Ectodermal cell (in vitro differentiated cells): Measurements from ENCODE around the gene FBXW4.

ENCODE experiments used
- H3K27ac ChIP-seq: 2 replicates; pipeline ENCODE4 v1.7.0; 2013; ENCODE audit warnings: mild to moderate bottlenecking, low read depth, low read length; ENCODE audit not compliant: insufficient read depth, poor library complexity, severe bottlenecking
- H3K27me3 ChIP-seq: 2 replicates; pipeline ENCODE4 v1.7.0; 2013; ENCODE audit warnings: mild to moderate bottlenecking, low read length; ENCODE audit not compliant: insufficient read depth, control insufficient read depth, poor library complexity, severe bottlenecking
- H3K36me3 ChIP-seq: one replicate; pipeline ENCODE4 v1.7.0; 2013; ENCODE audit warnings: low read length; ENCODE audit not compliant: control insufficient read depth, insufficient read depth
- H3K4me1 ChIP-seq: one replicate; pipeline ENCODE4 v1.7.0; 2013; ENCODE audit warnings: low read length; ENCODE audit not compliant: control insufficient read depth, insufficient read depth
- H3K4me3 ChIP-seq: 2 replicates; pipeline ENCODE4 v1.7.0; 2013; ENCODE audit warnings: low read depth, low read length, control low read depth; ENCODE audit not compliant: insufficient read depth
- H3K9me3 ChIP-seq: 2 replicates; pipeline ENCODE4 v1.7.0; 2013; ENCODE audit warnings: mild to moderate bottlenecking, low read length, moderate library complexity; ENCODE audit not compliant: control insufficient read depth
- WGBS, 2 experiments: methylation state at CpG; one replicate each; pipeline ENCODE4 v1.1.7; 2013; ENCODE audit warnings: missing lambda C conversion rate in 2 of 2; 5-methylcytosine and 5-hydroxymethylcytosine counted together

FBXW4 gene

DNA sequence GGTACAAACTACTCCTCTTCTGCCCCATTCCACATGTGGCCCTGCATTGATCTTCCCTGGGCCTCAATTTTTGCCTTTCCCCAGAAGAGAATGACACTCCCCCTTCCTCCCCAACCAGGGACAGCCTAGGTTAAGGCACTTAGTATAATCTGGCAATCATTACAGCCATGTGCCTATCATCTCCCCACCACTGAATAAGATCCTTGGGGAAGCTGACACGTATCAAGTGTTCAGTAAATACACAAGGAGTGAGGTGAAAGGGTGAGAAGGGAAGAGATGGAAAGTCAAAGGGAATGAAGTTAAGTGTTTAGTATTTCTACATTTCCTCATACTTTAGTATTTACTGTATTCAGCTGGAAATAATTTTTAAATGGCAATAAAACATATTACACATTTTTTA lies 31.9 kb downstream of the FBXW4 start:
- H3K27ac ChIP-seq, result no peak overlapping the region
- no peaks in the 10 kb centered on the region for H3K27me3 ChIP-seq
- WGBS, 2 experiments, result 90% methylated on average over 1 of the region's 1 CpG; no CpG with 5 or more reads in 1 of the 2 experiments

DNA sequence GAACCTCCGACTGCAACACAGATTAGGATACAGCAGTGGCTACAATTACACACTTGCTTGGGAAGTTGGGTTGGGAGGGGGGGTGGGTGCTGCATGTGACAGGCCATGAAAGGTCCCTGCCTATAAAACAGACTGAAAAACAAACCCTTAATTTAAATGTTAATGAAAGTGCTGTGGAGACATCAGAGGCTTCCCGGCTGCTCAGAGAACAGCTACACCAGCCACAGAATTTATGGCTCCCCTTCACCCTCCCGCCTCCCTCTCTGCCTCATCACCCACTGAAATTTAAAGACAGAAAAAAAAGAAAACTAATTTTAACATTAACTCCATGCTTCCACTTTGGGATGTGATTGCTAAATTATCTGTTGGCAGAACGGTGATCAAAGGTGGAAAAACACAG lies 34.7 kb downstream of the FBXW4 start:
- Histone ChIP-seq H3K27ac (no peak overlapping the region), H3K27me3 (no peaks in the 10 kb centered on the region), H3K4me1 (peaks cover 17% of the 10 kb centered on the region), H3K36me3 (no peaks in the 10 kb centered on the region), H3K4me3 (no peak overlapping the region), H3K9me3 (no peaks in the 10 kb centered on the region)
- WGBS, 2 experiments, result 13 to 20% methylated on average over 3 to 4 of the region's 4 CpGs

More for the DNA sequence above, 31.9 kb downstream of the FBXW4 start:
- peaks cover 28% of the 10 kb centered on the region for H3K4me1 ChIP-seq
- no peak overlapping the region for H3K4me3 ChIP-seq
- H3K36me3 ChIP-seq, result no peaks in the 10 kb centered on the region
- H3K9me3 ChIP-seq, result no peaks in the 10 kb centered on the region

DNA sequence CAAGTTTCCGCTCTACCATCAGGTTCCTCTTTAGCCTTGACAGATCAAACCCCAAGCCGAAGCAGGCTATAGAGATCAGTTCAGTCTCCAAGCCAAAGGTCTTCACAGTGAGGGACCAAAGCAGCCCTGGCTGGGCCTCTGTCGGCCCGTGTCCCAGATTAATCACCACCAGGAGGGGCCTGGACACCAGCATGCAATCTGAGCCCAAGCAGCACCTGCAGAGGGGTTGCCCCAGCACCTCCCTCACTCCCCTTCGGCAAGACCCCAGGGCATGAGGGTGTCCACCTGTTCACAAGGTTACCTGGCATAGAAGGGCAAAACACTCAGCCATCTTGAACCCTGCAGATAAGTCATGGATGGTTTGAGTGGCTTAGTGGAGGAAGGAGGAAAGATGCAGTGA lies 36.0 kb downstream of the FBXW4 start:
- H3K36me3 ChIP-seq, result no peaks in the 10 kb centered on the region
- peaks cover 17% of the 10 kb centered on the region for H3K4me1 ChIP-seq
- H3K4me3 ChIP-seq, result no peak overlapping the region
- no peaks in the 10 kb centered on the region for H3K9me3 ChIP-seq
- 92% methylated on average over 5 of the region's 5 CpGs for WGBS, 2 experiments
- H3K27ac ChIP-seq, result no peak overlapping the region
- H3K27me3 ChIP-seq, result no peaks in the 10 kb centered on the region

DNA sequence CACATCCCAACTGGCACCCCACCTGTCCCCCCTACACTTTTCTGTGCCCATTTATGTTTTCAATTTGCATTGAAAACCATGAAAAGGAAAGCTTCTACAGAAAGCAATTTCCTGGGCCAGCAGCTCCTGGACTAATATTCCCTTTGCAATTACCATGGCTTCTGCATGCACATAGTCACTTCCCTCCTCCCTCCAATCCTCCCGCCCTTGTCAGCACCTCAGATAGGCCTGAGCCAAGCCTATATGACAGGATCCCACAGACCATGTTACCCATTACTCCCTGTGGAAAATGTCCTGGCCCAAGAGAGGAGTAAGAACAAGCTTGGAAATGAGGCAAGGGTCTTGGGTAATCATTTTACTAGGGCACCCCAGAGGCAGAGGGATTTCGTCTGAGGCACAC lies 38.1 kb downstream of the FBXW4 start:
- no peaks in the 10 kb centered on the region for H3K27me3 ChIP-seq
- H3K4me3 ChIP-seq, result no peak overlapping the region
- no peaks in the 10 kb centered on the region for H3K9me3 ChIP-seq
- peaks cover 28% of the 10 kb centered on the region for H3K4me1 ChIP-seq
- WGBS, 2 experiments, result 89 to 94% methylated on average over 2 of the region's 2 CpGs
- H3K36me3 ChIP-seq, result no peaks in the 10 kb centered on the region
- H3K27ac ChIP-seq, result no peak overlapping the region

DNA sequence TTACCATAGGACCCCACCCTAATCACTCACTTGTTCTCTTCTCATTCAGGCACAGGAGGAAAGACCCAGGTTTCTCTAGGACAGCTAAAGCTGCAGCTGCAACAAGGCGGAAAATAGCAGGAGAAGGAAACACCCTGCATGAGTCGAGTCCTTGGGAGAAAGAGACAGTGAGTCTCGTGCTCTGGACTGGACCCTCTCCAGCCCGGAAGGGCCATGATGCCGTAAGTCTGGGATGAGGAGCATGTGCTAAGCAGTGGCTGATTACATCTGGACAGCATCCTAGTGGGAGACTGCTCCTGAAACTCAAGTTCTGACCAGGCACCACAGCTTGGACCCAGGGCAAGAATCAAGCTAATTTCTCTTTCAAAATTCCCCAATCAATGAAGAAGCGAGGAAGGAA lies 39.4 kb downstream of the FBXW4 start:
- whole genome bisulfite sequencing, 2 experiments, result 76 to 78% methylated on average over 6 of the region's 6 CpGs
- peaks cover 29% of the 10 kb centered on the region for H3K4me1 ChIP-seq
- H3K4me3 ChIP-seq, result no peak overlapping the region
- no peaks in the 10 kb centered on the region for H3K27me3 ChIP-seq
- H3K9me3 ChIP-seq, result no peaks in the 10 kb centered on the region
- no peak overlapping the region for H3K27ac ChIP-seq
- no peaks in the 10 kb centered on the region for H3K36me3 ChIP-seq

DNA sequence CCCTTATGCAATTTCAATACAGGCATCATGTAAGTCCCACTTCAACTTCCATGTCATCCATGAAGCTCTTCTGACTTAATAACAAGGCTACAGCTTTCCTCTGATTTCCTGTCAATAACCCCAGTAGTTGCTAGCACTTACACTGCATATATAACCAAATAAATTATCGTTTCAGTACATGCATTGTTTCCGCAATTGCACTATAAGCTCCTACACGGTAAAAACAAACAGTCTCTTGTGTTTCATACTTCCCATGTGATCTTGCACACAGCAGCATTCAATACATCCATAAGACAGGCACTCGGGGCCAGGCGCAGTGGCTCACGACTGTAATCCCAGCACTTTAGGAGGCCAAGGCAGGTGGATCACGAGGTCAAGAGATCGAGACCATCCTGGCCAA lies 41.4 kb downstream of the FBXW4 start:
- no peaks in the 10 kb centered on the region for H3K9me3 ChIP-seq
- no peak overlapping the region for H3K4me3 ChIP-seq
- no peak overlapping the region for H3K27ac ChIP-seq
- no peaks in the 10 kb centered on the region for H3K36me3 ChIP-seq
- WGBS, 2 experiments, result 90 to 94% methylated on average over 8 of the region's 8 CpGs
- H3K4me1 ChIP-seq, result peaks cover 31% of the 10 kb centered on the region
- no peaks in the 10 kb centered on the region for H3K27me3 ChIP-seq

DNA sequence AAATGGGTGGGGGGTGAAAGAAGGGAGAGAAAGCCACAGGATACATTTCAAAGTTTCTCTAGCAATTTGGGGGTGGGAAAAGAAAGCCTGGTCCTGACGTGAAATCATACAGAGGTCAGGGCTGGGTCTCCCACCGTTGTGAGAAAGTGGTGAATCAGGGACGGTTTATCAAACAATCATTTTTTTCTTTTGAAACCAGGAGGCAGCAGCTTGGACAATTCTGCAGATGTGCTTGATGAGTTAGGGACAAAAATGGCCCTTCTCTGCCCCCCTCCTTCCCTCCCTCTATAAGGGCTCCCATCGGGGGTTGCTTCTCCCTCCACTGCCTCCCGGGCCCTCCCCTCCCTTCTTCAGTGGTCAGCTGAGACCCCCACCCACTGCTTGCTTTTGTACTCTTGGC lies 43.6 kb downstream of the FBXW4 start:
- H3K27ac ChIP-seq, result peak overlapping the region; percentile 47
- WGBS, 2 experiments, result 46 to 47% methylated on average over 5 of the region's 5 CpGs

DNA sequence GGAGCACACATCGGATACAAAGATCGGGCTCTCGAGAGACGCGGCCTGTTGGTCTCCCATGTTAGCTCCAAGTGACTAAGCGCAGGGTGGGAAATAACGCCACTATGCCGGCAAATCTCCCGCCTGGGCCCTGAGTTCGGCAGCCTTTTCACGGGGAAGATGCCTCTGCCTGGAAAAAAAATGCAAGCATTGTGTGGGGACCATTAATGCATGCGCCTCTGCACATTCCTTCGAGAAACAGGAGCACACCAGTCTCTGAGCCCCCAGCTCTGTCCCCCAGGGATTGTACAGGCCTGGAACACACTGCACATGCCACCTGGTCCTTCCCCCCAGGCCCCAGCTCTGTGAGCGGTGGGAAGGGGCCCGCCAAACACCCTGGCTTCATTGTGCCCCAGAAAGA lies 44.1 kb downstream of the FBXW4 start:
- Histone ChIP-seq H3K36me3 (no peaks in the 10 kb centered on the region), H3K4me3 (no peak overlapping the region), H3K9me3 (no peaks in the 10 kb centered on the region), H3K27me3 (no peaks in the 10 kb centered on the region), H3K4me1 (peaks cover 31% of the 10 kb centered on the region), H3K27ac (peak overlapping the region; percentile 47)
- WGBS, 2 experiments, result 67 to 79% methylated on average over 15 of the region's 15 CpGs

More for the DNA sequence above, 43.6 kb downstream of the FBXW4 start:
- Histone ChIP-seq H3K4me1 (peaks cover 31% of the 10 kb centered on the region), H3K27me3 (no peaks in the 10 kb centered on the region), H3K36me3 (no peaks in the 10 kb centered on the region), H3K9me3 (no peaks in the 10 kb centered on the region), H3K4me3 (no peak overlapping the region)

DNA sequence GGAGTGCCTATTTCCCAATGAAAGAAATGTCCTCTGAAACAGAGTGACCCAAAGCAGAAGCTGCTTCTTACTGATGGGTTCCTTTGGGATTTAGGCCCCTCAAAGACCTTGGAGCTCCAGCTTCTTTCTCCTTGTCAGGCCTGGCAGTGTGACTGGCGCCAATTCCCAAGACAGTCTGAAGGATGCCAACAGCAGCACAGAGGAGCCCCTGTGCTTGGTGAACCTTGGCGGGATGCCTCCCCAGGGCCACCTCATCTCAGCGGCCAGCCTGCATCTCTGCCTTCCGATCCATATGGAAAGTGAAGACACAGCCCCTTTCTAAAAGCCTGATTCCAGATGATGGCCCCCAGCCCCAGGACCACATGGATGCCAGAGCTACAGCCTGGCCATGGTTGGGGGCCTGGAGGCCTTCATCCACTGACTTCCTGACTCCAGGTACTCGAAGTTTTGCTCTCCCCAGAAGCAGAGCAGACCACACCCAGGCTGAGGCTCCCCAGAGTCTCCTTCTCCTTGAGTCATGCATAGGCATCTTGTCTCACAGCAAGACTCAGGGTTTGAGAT lies 45.4 kb downstream of the FBXW4 start:
- Histone ChIP-seq H3K27ac (no peak overlapping the region), H3K4me1 (peaks cover 39% of the 10 kb centered on the region), H3K36me3 (no peaks in the 10 kb centered on the region), H3K9me3 (no peaks in the 10 kb centered on the region), H3K27me3 (no peaks in the 10 kb centered on the region), H3K4me3 (no peak overlapping the region)
- 95% methylated on average over 5 of the region's 5 CpGs for WGBS, 2 experiments

DNA sequence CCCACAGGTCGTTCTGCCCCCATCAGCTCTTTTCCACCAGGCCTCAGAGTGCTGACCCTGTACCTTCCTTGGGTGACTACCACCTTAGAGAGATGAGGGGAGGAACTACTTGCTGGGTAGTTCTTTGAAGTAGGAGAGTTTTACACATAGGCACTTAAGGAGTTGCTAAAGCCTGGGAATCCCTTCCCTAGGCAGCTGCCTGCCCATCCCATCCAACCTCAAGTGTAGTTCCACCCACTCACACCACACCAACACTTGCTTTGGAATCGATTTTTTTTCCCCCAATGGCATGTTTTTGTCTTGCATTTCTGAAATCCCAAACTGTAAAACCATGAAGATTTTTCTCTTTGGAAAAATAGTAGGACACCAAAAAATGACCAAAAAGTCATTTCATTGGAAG lies 47.7 kb downstream of the FBXW4 start:
- H3K4me1 ChIP-seq, result peaks cover 54% of the 10 kb centered on the region
- no peak overlapping the region for H3K27ac ChIP-seq
- H3K27me3 ChIP-seq, result no peaks in the 10 kb centered on the region
- H3K36me3 ChIP-seq, result no peaks in the 10 kb centered on the region
- WGBS, 2 experiments, result 89 to 95% methylated on average over 2 of the region's 2 CpGs
- no peak overlapping the region for H3K4me3 ChIP-seq
- no peaks in the 10 kb centered on the region for H3K9me3 ChIP-seq

DNA sequence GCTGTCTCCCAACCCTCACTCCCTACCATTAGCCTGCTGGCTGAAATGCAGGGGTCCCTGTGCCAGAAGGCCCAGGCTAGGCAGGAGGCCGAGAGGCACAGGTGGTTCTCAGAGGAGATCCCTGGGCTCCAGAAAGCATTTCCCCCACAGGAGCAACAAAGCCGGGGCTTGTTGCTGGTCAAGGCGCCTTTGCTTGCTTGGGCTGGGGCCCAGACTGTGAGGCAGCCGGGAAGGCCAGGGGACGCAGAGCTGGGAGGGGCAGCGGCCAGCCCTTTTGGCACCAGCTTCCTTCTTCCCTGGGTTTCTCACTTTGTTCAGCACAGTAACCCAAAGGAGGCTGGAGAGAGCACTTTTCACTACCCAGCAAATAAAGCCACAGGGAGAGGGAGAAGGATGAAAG lies 48.6 kb downstream of the FBXW4 start:
- no peak overlapping the region for H3K27ac ChIP-seq
- H3K4me1 ChIP-seq, result peaks cover 48% of the 10 kb centered on the region

More for the DNA sequence above, 48.6 kb downstream of the FBXW4 start:
- 92 to 93% methylated on average over 6 of the region's 6 CpGs for WGBS, 2 experiments
- H3K9me3 ChIP-seq, result no peaks in the 10 kb centered on the region
- no peaks in the 10 kb centered on the region for H3K27me3 ChIP-seq
- no peak overlapping the region for H3K4me3 ChIP-seq
- no peaks in the 10 kb centered on the region for H3K36me3 ChIP-seq
